Iris pigment epithelial cell (primary cell): ENCODE data around the gene TTC28.

Experiments used
- DNase-seq: peaks from one replicate; pipeline ENCODE4 v3.0.0-alpha.2; 2011; ENCODE audit warnings: low read depth

TTC28 gene

DNA sequence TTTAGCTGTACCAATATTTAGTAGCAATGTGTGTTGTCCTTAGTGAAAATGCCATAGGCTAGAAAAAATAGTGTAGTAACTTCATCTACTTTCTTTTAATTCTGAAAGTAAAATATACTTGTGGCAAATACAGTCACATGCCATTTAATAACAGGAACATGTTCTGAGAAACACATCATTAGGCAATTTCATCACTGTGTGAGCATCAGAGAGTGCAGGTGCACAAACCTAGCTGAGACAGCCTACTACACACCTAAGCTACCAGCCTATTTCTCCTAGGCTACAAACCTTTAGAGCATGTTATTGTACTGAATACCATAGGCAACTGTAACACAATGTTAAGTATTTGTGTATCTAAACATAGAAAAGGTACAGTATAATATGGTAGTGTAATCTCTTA lies 633.5 kb downstream of the TTC28 start:
- DNase-seq = no peak

DNA sequence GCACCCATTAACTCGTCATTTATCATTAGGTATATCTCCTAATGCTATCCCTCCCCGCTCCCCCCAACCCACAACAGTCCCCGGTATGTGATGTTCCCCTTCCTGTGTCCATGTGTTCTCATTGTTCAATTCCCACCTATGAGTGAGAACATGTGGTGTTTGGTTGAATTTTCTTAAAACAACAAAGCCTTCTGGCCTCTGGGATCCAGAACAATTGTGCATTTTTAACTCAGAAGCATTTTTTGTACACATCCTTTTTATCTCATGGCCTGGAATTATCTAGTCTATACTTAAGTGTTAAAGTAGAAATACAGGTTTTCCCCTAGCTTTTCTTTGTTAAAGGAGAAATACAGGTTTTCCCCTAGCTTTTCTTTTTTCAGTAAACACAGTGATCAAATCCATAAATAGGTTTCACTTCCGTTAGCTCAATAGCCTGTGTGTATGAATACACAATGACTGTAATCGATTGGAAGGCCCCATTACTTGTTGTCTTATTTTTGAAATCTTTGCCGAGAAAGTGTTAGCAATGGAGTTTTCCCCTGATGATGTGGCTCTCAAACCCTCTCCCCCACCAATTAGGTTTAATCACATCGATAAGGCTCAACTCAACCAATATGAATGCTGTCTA lies 635.0 kb downstream of the TTC28 start:
- DNase-seq = no peak

DNA sequence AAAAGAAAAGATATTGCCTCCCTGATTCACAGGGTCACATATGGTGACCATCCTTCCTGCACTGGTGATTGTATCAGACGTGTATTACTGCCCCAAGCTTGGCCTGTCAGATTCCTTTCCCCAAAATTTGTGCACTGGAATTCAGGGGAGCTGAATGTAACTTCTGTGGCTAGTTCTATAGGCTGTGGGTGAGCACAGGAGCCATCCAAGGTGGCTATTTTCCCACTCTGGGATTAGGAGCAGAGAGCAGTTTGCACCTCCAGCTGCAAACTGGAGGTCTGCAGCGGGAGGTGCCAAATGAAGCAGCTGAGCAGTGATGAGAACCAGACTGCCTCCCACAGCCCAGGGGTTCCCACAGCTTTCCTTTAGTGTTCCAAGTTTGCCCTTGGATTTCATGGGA lies 636.4 kb downstream of the TTC28 start:
- DNase-seq = no peak

DNA sequence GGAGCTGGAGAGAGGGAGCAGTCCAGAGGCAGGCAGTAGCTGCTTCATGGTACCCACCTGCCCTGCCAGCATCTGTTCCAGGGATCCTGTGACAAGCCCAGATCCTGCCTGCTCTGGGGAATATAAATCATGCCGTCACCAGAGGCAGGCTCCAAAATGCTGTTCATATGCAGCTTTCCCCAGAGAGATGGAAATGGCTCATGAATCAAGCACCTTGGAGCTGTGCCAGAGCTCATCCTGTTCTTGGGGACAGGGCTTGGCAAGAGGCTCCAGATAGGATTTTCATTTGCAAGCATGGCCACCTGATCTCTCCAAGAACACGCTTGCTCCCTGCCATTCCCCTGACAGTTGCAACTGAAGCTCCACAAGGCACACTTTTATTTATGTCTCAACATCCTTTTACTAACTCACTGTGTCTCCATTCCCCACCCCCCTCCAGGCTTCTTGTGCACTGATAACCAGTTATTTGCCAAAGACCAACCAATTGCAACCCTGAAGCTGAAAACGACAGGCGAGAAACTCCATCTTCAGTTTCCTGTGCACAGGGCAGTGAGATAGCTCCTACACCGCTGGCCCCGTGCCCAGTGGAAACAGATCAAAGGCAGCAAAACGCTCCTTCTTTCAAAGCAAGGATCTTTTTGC lies 644.8 kb downstream of the TTC28 start:
- peak; percentile 74 for DNase-seq

DNA sequence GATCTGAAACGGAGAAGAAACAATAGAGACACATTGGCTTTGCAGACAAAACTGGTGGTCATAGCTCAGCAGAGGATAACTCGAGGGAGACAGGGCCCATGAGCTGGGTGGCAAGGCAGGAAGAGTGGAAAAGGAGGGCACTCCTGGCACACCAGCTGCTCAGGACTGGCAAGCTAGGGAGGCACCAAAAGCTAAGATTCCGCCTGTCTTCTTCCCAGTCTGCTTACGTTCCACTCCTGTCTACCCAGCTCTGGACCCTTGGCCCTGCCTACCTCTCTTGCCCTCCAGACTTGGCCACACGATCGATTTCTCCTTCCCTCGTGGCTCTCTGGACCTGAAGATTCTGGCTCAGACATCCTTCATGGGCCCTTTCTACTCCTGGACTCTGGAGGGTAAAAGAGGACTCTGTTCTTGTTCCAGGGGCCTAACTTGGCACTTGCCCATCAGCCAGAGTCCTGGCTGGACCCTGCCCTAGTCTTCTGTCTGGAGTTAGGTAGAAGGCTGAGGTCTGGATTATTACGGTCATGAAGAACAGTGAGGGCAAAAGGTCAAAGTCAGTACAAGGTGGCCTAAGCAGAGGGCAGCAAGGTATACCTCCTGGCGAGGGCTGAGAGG lies 645.4 kb downstream of the TTC28 start:
- no peak for DNase-seq

DNA sequence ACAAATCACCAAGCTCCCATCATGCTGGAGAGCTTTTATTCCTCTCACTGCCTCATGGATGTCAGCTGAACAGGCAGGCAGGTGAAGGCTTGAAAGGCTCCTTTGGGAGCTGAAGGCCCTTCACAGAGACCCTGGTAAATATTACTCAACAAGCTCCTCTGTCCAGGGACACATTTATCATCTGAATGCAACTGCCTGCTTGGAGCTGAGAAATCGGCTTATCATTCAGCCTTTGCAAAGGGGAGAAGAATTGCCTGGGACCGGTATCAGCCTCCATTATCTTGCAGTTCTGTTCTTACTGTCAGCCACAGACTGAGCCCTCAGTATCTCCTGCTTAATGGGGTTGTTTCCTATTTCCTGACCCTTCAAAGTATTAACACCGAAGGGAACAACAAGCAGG lies 646.8 kb downstream of the TTC28 start:
- DNase-seq = no peak

DNA sequence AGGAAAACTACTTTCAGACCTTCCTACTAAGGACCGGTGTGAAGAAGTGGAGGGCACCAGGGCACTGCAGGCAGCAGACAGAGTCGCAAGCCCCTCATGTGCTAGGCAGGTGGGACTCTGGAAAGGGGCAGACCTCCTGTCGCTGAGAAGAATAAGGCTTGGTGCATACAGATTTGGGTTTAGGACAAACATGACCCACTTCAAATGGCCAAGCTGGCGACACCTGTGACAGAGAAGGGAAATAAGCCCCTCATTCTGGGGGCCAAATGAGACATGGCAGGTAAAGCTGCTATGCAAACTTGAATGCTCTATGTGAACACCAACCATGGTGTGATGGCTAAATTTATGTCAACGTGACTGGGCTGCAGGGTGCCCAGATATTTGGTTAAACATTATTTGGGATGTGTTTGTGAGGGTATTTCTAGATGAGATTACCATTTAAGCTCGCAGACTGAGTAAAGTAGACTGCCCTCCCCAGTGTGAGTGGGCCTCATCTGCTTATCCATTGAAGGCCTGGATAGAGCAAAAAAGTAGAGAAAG lies 648.2 kb downstream of the TTC28 start:
- DNase-seq = no peak

DNA sequence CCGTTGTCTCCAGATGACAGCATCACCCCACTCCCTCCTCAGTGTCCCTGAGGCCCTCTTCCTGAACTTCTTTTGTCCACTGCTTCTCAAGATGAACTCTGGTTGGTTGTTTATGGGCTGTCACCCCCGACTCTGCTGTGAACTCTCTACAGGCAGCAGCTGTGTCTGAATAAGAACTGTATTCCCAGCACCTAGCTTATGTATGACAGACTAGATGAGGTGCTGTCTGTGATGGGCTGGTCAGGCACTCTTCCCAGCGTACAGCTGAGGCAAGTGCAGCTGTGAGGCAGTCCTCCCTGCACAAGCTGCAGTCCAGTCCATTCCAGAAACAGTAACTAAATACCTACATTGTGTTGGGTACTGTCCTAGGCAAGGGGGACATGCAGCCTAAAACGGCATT lies 649.2 kb downstream of the TTC28 start:
- no peak for DNase-seq

DNA sequence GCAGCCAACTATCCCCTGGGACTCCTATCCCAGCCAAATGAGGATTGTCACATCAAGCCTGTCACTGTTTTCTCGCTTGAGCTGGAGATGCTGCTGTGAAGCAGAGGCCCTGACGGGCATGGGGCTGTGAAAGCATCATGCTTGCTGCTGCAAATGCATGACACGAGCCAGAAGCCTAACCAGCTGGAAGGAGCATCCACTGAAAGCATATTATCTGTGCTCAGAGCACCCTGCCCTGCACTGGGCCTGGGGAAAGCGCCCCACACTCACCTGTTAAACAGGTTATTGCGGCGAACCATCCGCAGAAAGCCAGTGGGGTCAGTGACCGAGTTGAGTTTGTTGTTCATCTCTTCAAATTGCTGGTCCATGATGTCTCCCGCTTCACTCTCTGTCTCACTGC lies 649.7 kb downstream of the TTC28 start:
- DNase-seq = no peak

DNA sequence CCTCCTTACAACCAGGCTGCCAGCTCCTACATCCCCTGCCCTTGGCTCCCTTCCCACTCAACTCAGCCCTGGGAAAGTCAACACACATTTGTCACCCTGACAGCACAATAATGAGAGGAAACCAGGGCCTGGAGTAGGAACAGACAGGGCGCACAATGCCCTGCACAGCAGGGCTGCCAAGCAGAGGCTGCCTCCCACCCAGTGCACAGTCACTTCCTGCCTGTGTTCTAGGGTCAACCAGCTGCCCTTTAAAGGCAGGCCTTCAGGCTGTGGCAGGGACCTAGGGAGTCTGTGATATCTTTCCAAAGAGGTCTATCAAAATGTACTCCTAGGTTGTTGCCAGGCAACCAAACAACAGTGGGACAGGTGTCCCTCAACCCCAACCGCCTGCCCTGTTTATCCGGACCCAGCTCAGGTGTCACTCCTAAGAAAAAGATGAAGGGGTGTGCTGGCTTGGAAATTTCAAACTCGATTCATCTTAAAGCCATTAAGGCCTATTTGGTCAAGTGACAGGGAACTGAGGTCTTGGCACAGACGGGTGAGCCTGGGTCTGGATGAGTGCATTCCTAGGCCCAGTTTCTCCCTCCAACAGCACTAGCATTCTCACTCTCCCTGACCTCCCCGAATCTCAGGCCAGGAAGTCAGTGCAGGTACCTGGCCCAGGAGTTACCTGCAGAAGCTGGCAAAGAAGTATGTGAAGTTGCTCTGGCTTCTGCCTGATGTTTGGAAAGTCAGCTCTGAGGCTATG lies 650.3 kb downstream of the TTC28 start:
- DNase-seq = no peak

DNA sequence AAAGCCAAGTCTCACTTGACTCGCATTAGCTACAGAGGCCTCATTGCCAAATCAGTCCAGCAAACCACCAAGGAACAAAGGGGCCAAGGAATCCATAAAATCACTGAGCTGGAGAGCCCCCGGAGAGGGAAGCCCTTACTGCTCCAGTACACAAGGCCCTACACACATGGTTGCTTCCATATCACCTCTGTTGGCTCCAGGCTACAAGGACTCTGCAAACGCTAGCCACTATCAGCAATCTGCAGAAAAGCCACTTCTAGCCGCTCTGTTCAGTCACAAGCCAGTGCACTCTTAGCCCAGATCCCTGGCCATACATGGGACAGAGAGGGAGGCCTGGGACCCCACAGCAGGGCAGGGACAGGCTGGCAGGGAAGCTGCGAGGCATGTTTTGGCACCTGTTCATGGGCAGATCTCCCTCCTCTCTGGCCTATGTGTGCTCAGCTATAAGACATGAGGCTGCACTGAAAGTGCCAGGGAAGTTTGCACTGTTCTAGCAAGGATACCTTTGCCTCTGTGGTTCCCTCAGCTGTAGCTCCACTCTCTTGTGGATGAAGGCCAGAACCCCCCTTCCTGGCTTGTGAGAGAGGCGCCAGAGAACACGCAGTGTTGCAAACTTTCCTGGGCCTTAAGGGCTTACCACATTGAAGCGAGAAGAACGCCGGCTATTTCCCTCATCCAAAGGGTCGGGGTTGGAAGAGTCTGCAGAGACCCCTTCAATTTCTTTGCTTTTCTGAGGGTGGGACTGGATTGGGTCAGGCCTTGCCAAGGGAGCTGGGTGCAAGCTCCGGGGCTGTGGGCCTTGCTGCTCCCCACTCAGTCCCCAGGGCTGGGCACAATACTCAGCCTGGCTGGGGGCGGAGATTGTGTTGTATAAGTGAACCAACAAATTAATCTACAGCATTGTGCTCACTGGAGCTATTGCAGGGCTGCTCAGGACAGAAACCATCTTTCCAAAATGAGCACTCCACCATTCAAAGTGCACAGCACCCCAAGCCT lies 651.9 kb downstream of the TTC28 start:
- DNase-seq = no peak

DNA sequence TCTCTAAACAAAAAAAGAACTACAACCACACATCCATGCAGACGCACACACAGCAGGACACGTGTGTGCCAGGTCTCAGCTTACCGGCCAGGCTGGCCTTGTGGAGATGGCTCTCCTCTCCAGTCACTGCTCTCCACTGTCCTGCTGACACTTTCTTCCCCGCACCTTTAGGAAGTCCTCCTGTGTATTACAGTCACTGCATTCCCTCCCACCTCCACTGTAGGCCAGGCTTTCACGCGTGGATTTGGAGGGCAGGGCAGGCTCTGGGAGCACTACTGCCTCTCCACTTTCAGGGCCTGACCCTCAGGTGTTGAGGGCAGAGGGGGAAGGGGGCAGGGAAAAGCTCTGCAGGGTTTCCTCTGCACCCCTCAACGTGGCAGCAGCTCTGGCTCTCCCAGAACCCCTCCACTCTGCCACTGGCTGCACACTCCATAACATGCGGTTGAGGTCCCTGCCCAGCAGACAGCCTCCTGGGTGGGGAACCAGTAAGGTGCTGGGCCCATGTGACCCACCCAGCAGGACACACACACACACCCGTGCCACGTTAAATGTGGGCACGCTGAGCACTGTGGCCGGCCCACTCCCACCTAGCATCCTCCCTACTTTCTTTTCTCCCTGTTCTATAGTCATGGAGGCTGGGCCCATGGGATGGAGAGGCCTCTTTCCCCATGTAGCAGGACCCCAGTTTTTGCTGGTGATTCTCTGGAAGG lies 653.6 kb downstream of the TTC28 start:
- DNase-seq = no peak

DNA sequence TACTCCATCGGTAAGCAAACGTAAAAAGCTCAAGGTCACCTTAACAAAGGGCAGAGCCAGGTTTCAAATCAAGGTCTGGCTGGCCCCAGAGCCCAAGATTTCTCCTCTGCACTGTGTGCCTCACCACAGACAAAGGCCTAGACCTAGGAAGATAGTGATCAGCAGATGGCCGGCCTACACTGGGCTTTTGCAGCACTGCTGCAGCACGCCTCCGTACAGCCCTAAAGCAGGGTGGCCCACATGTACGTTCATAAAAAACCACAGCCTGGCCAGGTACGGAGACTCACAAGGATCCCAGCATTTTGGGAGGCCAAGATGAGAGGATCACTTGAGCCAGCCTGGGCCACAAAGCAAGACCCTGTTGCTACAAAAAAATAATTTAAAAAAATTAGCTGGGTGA lies 654.3 kb downstream of the TTC28 start:
- DNase-seq = no peak

DNA sequence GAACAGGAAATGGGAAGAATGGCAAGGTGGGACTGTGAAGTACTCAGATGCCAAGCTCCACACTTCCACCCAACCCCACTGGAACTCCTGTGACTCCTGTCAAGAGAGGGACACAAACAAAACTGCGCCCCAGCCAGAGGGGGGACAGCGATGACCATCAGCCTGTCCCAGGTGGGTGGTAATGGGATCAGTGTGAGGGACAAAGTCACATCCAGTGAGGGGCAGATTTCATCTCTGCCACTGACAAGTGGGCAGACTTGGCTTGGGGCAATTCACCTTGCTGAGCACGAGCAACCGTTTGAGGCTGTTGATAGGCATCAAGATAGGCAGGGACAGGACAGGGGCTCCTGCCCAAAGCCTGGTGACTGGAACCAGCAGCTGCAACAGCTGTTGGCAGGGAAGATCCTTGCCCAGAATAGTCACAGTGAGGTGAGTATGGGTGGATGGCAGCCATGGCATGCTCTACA lies 655.2 kb downstream of the TTC28 start:
- no peak for DNase-seq

DNA sequence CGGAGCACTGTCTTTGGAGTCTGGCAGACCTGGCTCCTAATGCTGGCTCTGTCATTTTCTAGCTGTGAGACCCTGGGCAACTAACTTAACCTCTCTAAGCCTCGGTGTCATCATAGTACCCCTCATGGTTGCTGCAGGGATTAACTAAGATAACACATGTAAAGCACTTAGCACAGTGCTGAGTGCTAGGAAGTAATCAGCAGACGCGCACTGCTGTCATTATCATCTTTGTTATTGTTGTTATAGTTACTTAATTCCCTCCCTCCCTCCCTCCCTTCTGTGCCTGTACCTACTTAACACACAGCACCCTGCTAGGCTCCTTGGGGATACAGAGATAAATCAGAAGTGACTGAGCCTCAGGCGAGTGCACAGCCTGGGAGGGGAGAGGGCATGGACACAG lies 655.9 kb downstream of the TTC28 start:
- no peak for DNase-seq

DNA sequence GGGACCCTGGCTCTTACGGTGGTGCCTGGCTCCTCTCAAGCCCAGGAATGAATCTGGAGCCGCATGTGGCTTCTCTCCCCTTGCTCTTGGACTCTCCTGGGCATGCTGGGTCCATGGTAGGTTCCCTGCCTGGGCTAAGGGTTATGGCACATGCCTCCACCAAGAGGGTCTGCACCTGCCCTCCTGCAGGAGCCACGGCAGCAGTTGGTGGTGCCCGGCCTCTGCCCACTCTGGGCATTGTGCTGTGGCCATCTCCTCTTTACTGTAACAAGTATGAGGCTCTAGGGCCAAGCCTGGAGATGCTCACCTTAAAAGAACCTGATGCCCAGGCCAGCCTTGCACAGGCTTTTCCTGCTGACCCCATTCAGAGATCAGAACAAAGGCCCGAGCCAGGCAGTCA lies 656.6 kb downstream of the TTC28 start:
- DNase-seq = no peak

DNA sequence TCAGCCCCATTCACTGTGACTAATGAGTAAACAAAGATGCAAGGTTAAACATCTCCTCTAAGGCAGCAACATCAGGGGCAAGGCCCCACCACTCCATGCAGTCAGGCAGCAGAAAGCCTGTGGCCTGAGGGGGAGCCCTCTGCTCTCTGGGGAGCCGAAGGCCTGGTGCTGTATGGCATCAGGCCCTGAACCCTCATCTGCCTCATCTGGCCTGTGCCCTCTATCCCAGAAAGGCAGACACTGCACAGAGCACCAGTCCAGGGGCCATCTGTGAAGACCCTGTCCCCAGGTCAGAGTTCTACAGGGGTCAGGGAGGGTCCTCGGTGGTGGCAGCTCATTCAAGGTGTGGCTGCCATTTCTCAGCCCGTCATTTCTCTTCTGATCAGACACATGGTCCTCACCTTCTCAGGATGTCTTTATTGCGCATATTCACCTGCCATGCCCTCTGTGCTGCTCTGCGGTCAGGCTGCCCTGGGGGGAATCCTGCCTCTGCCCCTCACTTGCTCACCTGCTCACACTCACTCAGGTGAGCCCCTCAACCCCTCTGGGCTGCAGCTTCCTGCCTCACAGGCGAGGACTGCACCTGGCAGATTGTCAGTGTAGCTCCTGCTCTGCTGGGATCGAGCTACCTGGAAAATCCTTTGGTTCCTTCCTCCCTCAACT lies 657.5 kb downstream of the TTC28 start:
- DNase-seq = no peak

DNA sequence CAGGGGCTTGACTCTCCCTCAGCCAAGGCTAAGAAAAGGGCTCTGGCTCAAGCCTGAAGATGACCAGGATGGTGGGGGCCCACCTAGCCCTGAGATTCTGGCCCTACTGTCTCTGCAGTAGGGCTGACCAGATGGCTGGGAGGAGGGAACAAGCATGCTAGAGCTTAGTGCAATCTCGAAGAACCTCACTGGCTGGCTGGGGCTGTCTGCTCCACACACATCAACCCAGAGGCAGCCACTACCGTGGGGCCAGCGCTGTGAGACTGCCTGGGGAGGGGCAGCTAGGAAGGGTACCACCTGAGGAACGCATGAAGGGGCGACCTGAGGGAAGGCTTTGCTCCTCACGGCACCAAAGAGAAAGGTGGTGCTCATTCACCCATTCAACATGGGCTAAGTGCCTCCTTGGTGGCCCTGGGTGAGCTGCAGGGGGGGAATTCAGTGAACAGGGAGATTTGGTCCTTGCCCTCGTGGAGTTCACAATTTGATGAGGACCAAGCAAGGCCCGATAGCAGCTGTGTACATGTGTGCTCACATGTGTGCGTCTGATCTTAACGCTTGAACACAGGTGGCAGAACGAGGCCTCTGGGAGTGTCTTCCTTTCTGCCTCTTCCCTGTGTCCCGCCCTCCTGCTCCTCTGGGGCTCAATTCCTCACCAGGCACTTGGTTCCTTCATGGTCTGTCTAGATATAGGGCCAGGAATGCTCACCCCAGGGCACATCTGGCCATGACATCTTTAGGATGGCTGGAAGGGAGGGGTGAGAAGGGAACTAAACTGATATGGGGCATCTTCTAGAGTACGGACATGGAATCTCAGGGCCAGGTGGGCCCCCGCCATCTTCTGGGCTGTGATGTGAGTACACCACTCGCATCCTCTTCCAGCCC lies 658.3 kb downstream of the TTC28 start:
- no peak for DNase-seq
